HCT116 (cell line): ENCODE results near the gene AGFG2. TPM values are rescaled to one million over a fixed set of nuclear protein-coding genes. Genes with fewer than 3 reads are reported as not detected.

Experiments
- ATAC-seq: fragments of 200-7000 bp; cut with Tn5 transposase; 2 replicates; pipeline ENCODE4 v1.9.1; 2020; ENCODE audit warnings: mild to moderate bottlenecking, moderate library complexity
- BruUV-seq: library from RNA; stranded (reverse); fragments of 400-500 nt; replicated peaks from 2 replicates; lab custom pipeline; 2021; lab: Mats Ljungman, UMichigan
- CTCF ChIA-PET: fragments of 300-600 bp; sonication (Branson Sonifier 250); formaldehyde crosslinking; loops from one replicate; lab custom pipeline; 2021; ENCODE audit warnings: antibody characterized with exemption; lab: Charles Lee
- POLR2A ChIA-PET: fragments of 300-600, 350-600 bp; sonication (Branson Sonifier 250); formaldehyde crosslinking; loops from one replicate; lab custom pipeline; 2021; ENCODE audit warnings: antibody characterized with exemption; lab: Charles Lee
- RAD21 ChIA-PET, 2 experiments: fragments of 300-600 bp; sonication (Branson Sonifier 250); formaldehyde crosslinking; loops; one replicate each; lab custom pipeline; 2023; ENCODE audit warnings: low total read pairs in 2 of 2; ENCODE audit not compliant: uncharacterized antibody in 2 of 2, unreplicated experiment in 2 of 2, low non-redundant PET in 1 of 2; lab: Charles Lee
- DNase-seq: peaks from one replicate; pipeline ENCODE4 v3.0.0-alpha.2; 2010; ENCODE audit warnings: low read depth, low spot score
- H2AFZ ChIP-seq: fragments of 200-600 bp; shearing (Covaris generic), sonication (generic); 2 replicates; pipeline ENCODE4 v1.6.1; 2017; ENCODE audit warnings: low read depth, mixed run types, mixed read lengths, antibody characterized with exemption, low read length; ENCODE audit not compliant: poor library complexity, severe bottlenecking
- H3K27ac ChIP-seq: 2 replicates; pipeline ENCODE4 v1.5.1; 2012; ENCODE audit warnings: low read depth, low read length
- H3K27me3 ChIP-seq: fragments of 200-600 bp; sonication (generic); 2 replicates; pipeline ENCODE4 v1.6.1; 2016; ENCODE audit warnings: mixed run types, low read length, mixed read lengths; ENCODE audit not compliant: insufficient read depth
- H3K36me3 ChIP-seq, 2 experiments: fragments of 200-500 bp in 1 of 2; fragments of 200-600 bp in 1 of 2; sonication (Bioruptor generic) in 1 of 2; sonication (generic) in 1 of 2; 2 replicates each; pipeline versions ENCODE4 v1.5.1 to v1.6.1; 2014 to 2016; ENCODE audit warnings: low read length in 2 of 2, inconsistent platforms in 1 of 2, mixed read lengths in 1 of 2, mixed run types in 1 of 2; ENCODE audit not compliant: insufficient read depth in 2 of 2, control insufficient read depth in 1 of 2
- H3K4me1 ChIP-seq, 2 experiments: fragments of 200-600 bp in 1 of 2; sonication (generic) in 1 of 2; 2 replicates each; pipeline versions ENCODE4 v1.5.1 to v1.6.1; 2012 to 2017; ENCODE audit warnings: low read length in 2 of 2, inconsistent platforms in 1 of 2, mild to moderate bottlenecking in 1 of 2, mixed read lengths in 1 of 2, mixed run types in 1 of 2, moderate library complexity in 1 of 2; ENCODE audit not compliant: insufficient read depth in 2 of 2, control insufficient read depth in 1 of 2
- H3K4me2 ChIP-seq: fragments of 200-600 bp; sonication (generic); 2 replicates; pipeline ENCODE4 v1.6.1; 2017; ENCODE audit warnings: mixed run types, low read length, mixed read lengths
- H3K4me3 ChIP-seq, 2 experiments: fragments of 200-600 bp in 1 of 2; sonication (generic) in 1 of 2; replicated peaks in 1 of 2; 2 replicates each; pipeline ENCODE4 v1.5.1; 2011 to 2016; ENCODE audit warnings: low read length in 2 of 2, control low read depth in 1 of 2, low read depth in 1 of 2, mild to moderate bottlenecking in 1 of 2, mixed read lengths in 1 of 2, mixed run types in 1 of 2
- H3K79me2 ChIP-seq: fragments of 200-600 bp; sonication (generic); 2 replicates; pipeline ENCODE4 v1.6.1; 2017; ENCODE audit warnings: mild to moderate bottlenecking, mixed run types, low read length, moderate library complexity, mixed read lengths; ENCODE audit not compliant: insufficient read depth
- H3K9ac ChIP-seq: fragments of 200-600 bp; sonication (generic); 2 replicates; pipeline ENCODE4 v1.6.1; 2016; ENCODE audit warnings: low read length, mixed read lengths
- H3K9me2 ChIP-seq: fragments of 200-600 bp; sonication (generic), shearing (Covaris generic); 2 replicates; pipeline ENCODE4 v1.6.1; 2017; ENCODE audit warnings: mixed run types, mild to moderate bottlenecking, moderate library complexity; ENCODE audit not compliant: insufficient read depth
- H3K9me3 ChIP-seq, 2 experiments: fragments of 200-500 bp in 1 of 2; fragments of 200-600 bp in 1 of 2; sonication (Bioruptor generic) in 1 of 2; sonication (generic) in 1 of 2; 2 replicates each; pipeline ENCODE4 v1.6.1; 2014 to 2017; ENCODE audit warnings: low read length in 2 of 2, mixed read lengths in 2 of 2, inconsistent platforms in 1 of 2, low read depth in 1 of 2, mild to moderate bottlenecking in 1 of 2, mixed run types in 1 of 2, moderate library complexity in 1 of 2; ENCODE audit not compliant: control insufficient read depth in 1 of 2, insufficient read depth in 1 of 2
- H4K20me1 ChIP-seq: fragments of 200-600 bp; sonication (generic), shearing (Covaris generic); 2 replicates; pipeline ENCODE4 v1.6.1; 2017; ENCODE audit warnings: mixed run types, mild to moderate bottlenecking, moderate library complexity; ENCODE audit not compliant: insufficient read depth
- CEBPB ChIP-seq: IDR thresholded peaks from 2 replicates; pipeline ENCODE4 v1.6.1; 2012; ENCODE audit warnings: low read depth
- ELF1 ChIP-seq: IDR thresholded peaks from 2 replicates; pipeline ENCODE4 v1.6.1; 2012; ENCODE audit warnings: low read depth, borderline replicate concordance
- EZH2 ChIP-seq: fragments of 200-600 bp; sonication (generic); IDR thresholded peaks from 2 replicates; pipeline ENCODE4 v1.6.1; 2017; ENCODE audit warnings: antibody characterized with exemption, mixed run types
- JUND ChIP-seq: IDR thresholded peaks from 2 replicates; pipeline ENCODE4 v1.6.1; 2012
- POLR2A ChIP-seq: IDR thresholded peaks from 2 replicates; pipeline ENCODE4 v1.7.0; 2011; ENCODE audit warnings: borderline replicate concordance; ENCODE audit not compliant: insufficient read depth, insufficient read length; ENCODE audit errors: extremely low read depth
- SP1 ChIP-seq: IDR thresholded peaks from 2 replicates; pipeline ENCODE4 v1.6.1; 2012; ENCODE audit warnings: low read depth
- TCF7L2 ChIP-seq: IDR thresholded peaks from 2 replicates; pipeline ENCODE4 v1.7.0; 2011; ENCODE audit warnings: borderline replicate concordance, inconsistent platforms; ENCODE audit not compliant: insufficient read depth, insufficient read length; ENCODE audit errors: extremely low read depth
- YY1 ChIP-seq: IDR thresholded peaks from 2 replicates; pipeline ENCODE4 v1.6.1; 2011; ENCODE audit warnings: low read length, low read depth, moderate library complexity, mild to moderate bottlenecking; ENCODE audit not compliant: insufficient replicate concordance; ENCODE audit errors: extremely low read depth
- ZFX ChIP-seq: fragments of 450-650 bp; IDR thresholded peaks from 2 replicates; pipeline ENCODE4 v1.6.1; 2017
- ZNF274 ChIP-seq: fragments of 200-500 bp; sonication (Bioruptor generic); IDR thresholded peaks from 2 replicates; pipeline ENCODE4 v1.6.1; 2014; ENCODE audit warnings: mild to moderate bottlenecking, low read depth, low read length, inconsistent platforms
- intact Hi-C: fragments of 100-400 bp; cut with micrococcal nuclease; formaldehyde crosslinking; loops from 2 replicates; pipeline ENCODE4 v1.10.0; 2022
- total RNA-seq: library from RNA; stranded (reverse); gene quantifications from one replicate; pipeline ENCODE4 v1.2.1, GENCODE V29; 2021; ENCODE audit not compliant: unreplicated experiment
- TF ChIP-seq, protein P1 (sequence below): IDR thresholded peaks from 2 replicates; pipeline ENCODE4 v1.6.1; 2012; ENCODE audit warnings: low read depth
- TF ChIP-seq, protein P2 (sequence below): IDR thresholded peaks from 2 replicates; pipeline ENCODE4 v1.6.1; 2012
- TF ChIP-seq, protein P3 (sequence below), 3 experiments: fragments of 200-600 bp in 1 of 3; sonication (generic) in 1 of 3; IDR thresholded peaks in 2 of 3; conservative IDR thresholded peaks in 1 of 3; 2 replicates each; pipeline ENCODE4 v1.5.1; 2012 to 2017; ENCODE audit warnings: low read depth in 2 of 3, low read length in 2 of 3, antibody characterized with exemption in 1 of 3, borderline replicate concordance in 1 of 3, control low read depth in 1 of 3, mild to moderate bottlenecking in 1 of 3, mixed read lengths in 1 of 3, mixed run types in 1 of 3, moderate library complexity in 1 of 3; ENCODE audit not compliant: insufficient read depth in 1 of 3

Gene AGFG2
- total RNA-seq, 1 experiment from 2014 or later, result 14.0 TPM

DNA sequence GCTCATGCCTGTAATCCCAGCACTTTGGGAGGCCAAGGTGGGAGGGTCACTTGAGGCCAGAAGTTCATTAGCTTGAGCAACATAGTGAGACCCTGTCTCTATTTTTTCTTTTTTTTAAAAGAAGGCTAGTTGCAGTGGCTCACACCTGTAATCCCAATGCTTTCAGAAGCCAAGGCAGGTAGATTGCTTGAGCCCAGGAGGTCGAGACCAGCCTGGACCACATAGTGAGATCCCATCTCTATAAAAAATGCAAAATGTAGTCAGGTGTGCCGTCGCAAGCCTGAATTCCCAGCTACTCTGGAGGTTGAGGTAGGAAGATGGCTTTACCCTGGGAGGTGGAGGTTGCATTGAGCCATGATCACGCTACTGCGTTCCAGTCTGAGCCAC lies 47.8 kb upstream of the AGFG2 start:
- Histone ChIP-seq H4K20me1 (no peaks in the 10 kb centered on the region), H3K4me1 (peaks cover 2 to 16% of the 10 kb centered on the region in 2 experiments; a peak in 2 of 4 replicates), H3K9me3 (no peaks in the 10 kb centered on the region), H3K9ac (no peak overlapping the region), H3K9me2 (no peaks in the 10 kb centered on the region), H3K27me3 (no peaks in the 10 kb centered on the region), H3K27ac (no peak overlapping the region), H3K36me3 (no peaks in the 10 kb centered on the region), H3K4me3 (no peak overlapping the region), H3K79me2 (no peaks in the 10 kb centered on the region), H3K4me2 (no peak overlapping the region), H2AFZ (no peak overlapping the region)
- RAD21 ChIA-PET, result no interaction called here
- ATAC-seq (no peak), DNase-seq (no peak)
- TF ChIP-seq, protein P1, sequence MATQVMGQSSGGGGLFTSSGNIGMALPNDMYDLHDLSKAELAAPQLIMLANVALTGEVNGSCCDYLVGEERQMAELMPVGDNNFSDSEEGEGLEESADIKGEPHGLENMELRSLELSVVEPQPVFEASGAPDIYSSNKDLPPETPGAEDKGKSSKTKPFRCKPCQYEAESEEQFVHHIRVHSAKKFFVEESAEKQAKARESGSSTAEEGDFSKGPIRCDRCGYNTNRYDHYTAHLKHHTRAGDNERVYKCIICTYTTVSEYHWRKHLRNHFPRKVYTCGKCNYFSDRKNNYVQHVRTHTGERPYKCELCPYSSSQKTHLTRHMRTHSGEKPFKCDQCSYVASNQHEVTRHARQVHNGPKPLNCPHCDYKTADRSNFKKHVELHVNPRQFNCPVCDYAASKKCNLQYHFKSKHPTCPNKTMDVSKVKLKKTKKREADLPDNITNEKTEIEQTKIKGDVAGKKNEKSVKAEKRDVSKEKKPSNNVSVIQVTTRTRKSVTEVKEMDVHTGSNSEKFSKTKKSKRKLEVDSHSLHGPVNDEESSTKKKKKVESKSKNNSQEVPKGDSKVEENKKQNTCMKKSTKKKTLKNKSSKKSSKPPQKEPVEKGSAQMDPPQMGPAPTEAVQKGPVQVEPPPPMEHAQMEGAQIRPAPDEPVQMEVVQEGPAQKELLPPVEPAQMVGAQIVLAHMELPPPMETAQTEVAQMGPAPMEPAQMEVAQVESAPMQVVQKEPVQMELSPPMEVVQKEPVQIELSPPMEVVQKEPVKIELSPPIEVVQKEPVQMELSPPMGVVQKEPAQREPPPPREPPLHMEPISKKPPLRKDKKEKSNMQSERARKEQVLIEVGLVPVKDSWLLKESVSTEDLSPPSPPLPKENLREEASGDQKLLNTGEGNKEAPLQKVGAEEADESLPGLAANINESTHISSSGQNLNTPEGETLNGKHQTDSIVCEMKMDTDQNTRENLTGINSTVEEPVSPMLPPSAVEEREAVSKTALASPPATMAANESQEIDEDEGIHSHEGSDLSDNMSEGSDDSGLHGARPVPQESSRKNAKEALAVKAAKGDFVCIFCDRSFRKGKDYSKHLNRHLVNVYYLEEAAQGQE, result no peak
- CTCF ChIA-PET, result interaction anchor here (1.5 kb wide), 1 partner anchor 22 kb away, joined by 3 read pairs; no protein-coding TSS in a partner anchor
- POLR2A ChIA-PET, result no interaction called here
- intact Hi-C loops, result no loop called here
- BruUV-seq, result no TSS peak

DNA sequence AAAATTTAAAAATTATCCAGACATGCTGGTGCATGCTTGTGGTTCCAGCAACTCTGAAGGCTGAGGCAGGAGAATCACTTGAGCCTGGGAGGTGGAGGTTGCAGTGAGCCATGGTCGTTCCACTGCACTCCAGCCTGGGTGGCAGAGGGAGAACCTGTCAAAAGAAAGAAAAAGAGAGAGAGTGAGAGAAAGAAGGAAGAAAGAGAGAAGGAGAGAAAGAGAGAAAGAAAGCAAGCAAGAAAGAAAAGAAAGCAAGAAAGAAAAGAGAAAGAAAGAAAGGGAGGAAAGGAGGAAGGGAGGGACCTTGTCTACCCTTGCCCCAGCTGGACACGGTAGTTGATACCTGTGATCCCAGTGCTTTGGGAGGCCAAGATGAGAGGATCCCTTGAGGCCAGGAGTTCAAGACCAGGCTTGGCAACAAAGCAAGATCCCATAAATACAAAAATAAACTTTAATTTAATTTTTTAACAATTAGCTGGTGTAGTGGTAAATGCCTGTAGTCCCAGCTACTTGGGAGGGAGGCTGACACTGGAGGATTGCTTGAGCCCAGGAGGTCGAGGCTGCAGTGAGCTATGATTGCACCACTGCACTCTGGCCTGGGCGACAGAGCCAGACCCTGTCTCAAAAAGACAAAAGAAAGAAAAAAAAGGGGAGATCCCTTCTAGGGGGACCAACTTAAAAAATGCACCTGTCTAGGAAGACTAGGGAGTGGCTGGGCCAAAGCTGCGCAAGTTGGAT lies 46.1 kb upstream of the AGFG2 start:
- Histone ChIP-seq H3K4me2 (no peak overlapping the region), H3K27me3 (no peaks in the 10 kb centered on the region), H3K27ac (no peak overlapping the region), H3K9ac (no peak overlapping the region), H4K20me1 (no peaks in the 10 kb centered on the region), H3K36me3 (no peaks in the 10 kb centered on the region), H3K9me3 (no peaks in the 10 kb centered on the region), H2AFZ (no peak overlapping the region), H3K79me2 (no peaks in the 10 kb centered on the region), H3K9me2 (no peaks in the 10 kb centered on the region), H3K4me1 (no peaks in the 10 kb centered on the region; a peak in 1 of 4 replicates), H3K4me3 (no peak overlapping the region)
- CTCF ChIA-PET, result no interaction called here
- intact Hi-C loops, result no loop called here
- POLR2A ChIA-PET, result no interaction called here
- ATAC-seq, result no peak
- DNase-seq, result no peak
- no TSS peak for BruUV-seq
- RAD21 ChIA-PET, result no interaction called here
- TF ChIP-seq, protein P2, sequence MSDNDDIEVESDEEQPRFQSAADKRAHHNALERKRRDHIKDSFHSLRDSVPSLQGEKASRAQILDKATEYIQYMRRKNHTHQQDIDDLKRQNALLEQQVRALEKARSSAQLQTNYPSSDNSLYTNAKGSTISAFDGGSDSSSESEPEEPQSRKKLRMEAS, result no peak
- TF ChIP-seq SP1 (no peak), JUND (no peak), ZFX (no peak), ELF1 (no peak), POLR2A (no peak), YY1 (no peak), TCF7L2 (no peak), CEBPB (no peak), EZH2 (no peak), ZNF274 (no peak)
- TF ChIP-seq, protein P3, sequence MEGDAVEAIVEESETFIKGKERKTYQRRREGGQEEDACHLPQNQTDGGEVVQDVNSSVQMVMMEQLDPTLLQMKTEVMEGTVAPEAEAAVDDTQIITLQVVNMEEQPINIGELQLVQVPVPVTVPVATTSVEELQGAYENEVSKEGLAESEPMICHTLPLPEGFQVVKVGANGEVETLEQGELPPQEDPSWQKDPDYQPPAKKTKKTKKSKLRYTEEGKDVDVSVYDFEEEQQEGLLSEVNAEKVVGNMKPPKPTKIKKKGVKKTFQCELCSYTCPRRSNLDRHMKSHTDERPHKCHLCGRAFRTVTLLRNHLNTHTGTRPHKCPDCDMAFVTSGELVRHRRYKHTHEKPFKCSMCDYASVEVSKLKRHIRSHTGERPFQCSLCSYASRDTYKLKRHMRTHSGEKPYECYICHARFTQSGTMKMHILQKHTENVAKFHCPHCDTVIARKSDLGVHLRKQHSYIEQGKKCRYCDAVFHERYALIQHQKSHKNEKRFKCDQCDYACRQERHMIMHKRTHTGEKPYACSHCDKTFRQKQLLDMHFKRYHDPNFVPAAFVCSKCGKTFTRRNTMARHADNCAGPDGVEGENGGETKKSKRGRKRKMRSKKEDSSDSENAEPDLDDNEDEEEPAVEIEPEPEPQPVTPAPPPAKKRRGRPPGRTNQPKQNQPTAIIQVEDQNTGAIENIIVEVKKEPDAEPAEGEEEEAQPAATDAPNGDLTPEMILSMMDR (IDR thresholded peaks at IDR 0.05 in 2 of 3, conservative IDR thresholded peaks at IDR 0.05 in 1 of 3; ENCODE audit: borderline replicate concordance in 1 of 3, insufficient read depth in 1 of 3, low read depth in 2 of 3, low read length in 2 of 3), result no peak
